Activated CD4-positive, alpha-beta T cell treated with anti-CD3 and anti-CD28 coated beads for 4 hours (primary cell): ENCODE data around the gene TBC1D17.

Experiments used
- DNase-seq, 2 donors: peaks; one replicate each; pipeline ENCODE4 v3.0.0-alpha.2; 2020

The TBC1D17 gene

GRCh38 chr19:49862391-49863253 lies 14.9 kb upstream of the TBC1D17 start:
- no peak for DNase-seq

- no peak for DNase-seq
Observed at GRCh38 chr19:49863254-49863934, 14.1 kb upstream of the TBC1D17 start.

GRCh38 chr19:49863935-49864320 lies 13.6 kb upstream of the TBC1D17 start:
- no peak for DNase-seq

GRCh38 chr19:49864890-49865289 lies 12.6 kb upstream of the TBC1D17 start:
- DNase-seq: no peak

GRCh38 chr19:49866933-49867782 lies 10.3 kb upstream of the TBC1D17 start, which contains the start of gene PNKP:
TSS of gene PNKP (minus strand) at chr19:49867576. CDS start at chr19:49867204, 372 bp downstream.
- DNase-seq: peak; percentile 84 to 86

GRCh38 chr19:49869009-49869483 lies 8.5 kb upstream of the TBC1D17 start:
- no peak for DNase-seq

- peak; percentile 83 to 86 for DNase-seq
Observed at GRCh38 chr19:49869484-49870308, 7.8 kb upstream of the TBC1D17 start.

- DNase-seq: no peak
Observed at GRCh38 chr19:49870309-49870901, 7.1 kb upstream of the TBC1D17 start.

- no peak for DNase-seq
Observed at GRCh38 chr19:49871349-49871985, 6.0 kb upstream of the TBC1D17 start.

- no peak for DNase-seq
Observed at GRCh38 chr19:49872245-49873128, 5.0 kb upstream of the TBC1D17 start.

GRCh38 chr19:49873129-49873521 lies 4.4 kb upstream of the TBC1D17 start:
- DNase-seq: no peak

- no peak for DNase-seq
Observed at GRCh38 chr19:49873834-49874233, 3.7 kb upstream of the TBC1D17 start.

- no peak for DNase-seq
Observed at GRCh38 chr19:49874503-49875157, 2.9 kb upstream of the TBC1D17 start.

- DNase-seq: no peak
Observed at GRCh38 chr19:49875177-49875576, 2.3 kb upstream of the TBC1D17 start.

GRCh38 chr19:49875857-49876421 lies 1.6 kb upstream of the TBC1D17 start:
- DNase-seq: peak; percentile 58 to 63

GRCh38 chr19:49876422-49877019 lies 981 bp upstream of the TBC1D17 start:
- DNase-seq: peak; percentile 97 to 98

GRCh38 chr19:49877879-49878743 lies 609 bp downstream of the TBC1D17 start:
- DNase-seq: peak; percentile 98 to 99

- no peak for DNase-seq
Observed at GRCh38 chr19:49878744-49879070, 1.2 kb downstream of the TBC1D17 start.
